Fibroblast of lung (primary cell): ENCODE results near the gene SF1. TPM values are rescaled to one million over a fixed set of nuclear protein-coding genes. Genes with fewer than 3 reads are reported as not detected.

Experiments used
- DNase-seq, 2 donors: peaks; one replicate each; pipeline versions ENCODE4 v3.0.0 to v3.0.0-alpha.2; 2010; ENCODE audit warnings: low read depth in 2 of 2
- H2AFZ ChIP-seq: 2 replicates; pipeline ENCODE4 v1.5.1; 2012; ENCODE audit warnings: low read length, control low read depth, inconsistent platforms
- H3K27ac ChIP-seq: 2 replicates; pipeline ENCODE4 v1.5.1; 2011; ENCODE audit warnings: low read length, control low read depth; ENCODE audit not compliant: insufficient read depth
- H3K27me3 ChIP-seq: 2 replicates; pipeline ENCODE4 v1.5.1; 2011; ENCODE audit warnings: mild to moderate bottlenecking, low read length; ENCODE audit not compliant: control insufficient read depth, insufficient read depth
- H3K36me3 ChIP-seq: 2 replicates; pipeline ENCODE4 v1.5.1; 2011; ENCODE audit warnings: low read length; ENCODE audit not compliant: control insufficient read depth, insufficient read depth
- H3K4me1 ChIP-seq: 2 replicates; pipeline ENCODE4 v1.5.1; 2011; ENCODE audit warnings: low read length; ENCODE audit not compliant: control insufficient read depth, insufficient read depth; ENCODE audit errors: extremely low read depth
- H3K4me2 ChIP-seq: 2 replicates; pipeline ENCODE4 v1.5.1; 2011; ENCODE audit warnings: low read length, control low read depth; ENCODE audit not compliant: insufficient read depth; ENCODE audit errors: extremely low read depth
- H3K4me3 ChIP-seq, 4 experiments: fragments of 200-600 bp in 1 of 4; sonication (generic) in 1 of 4; replicated peaks in 1 of 4; 2 replicates each; pipeline ENCODE4 v1.5.1; 2011 to 2016; ENCODE audit warnings: low read length in 4 of 4, low read depth in 3 of 4, mild to moderate bottlenecking in 3 of 4, control low read depth in 2 of 4, inconsistent platforms in 1 of 4, mixed read lengths in 1 of 4; ENCODE audit not compliant: insufficient read depth in 1 of 4; ENCODE audit errors: control extremely low read depth in 1 of 4
- H3K79me2 ChIP-seq: 2 replicates; pipeline ENCODE4 v1.5.1; 2012; ENCODE audit warnings: mild to moderate bottlenecking, low read length, inconsistent platforms; ENCODE audit not compliant: control insufficient read depth, insufficient read depth
- H3K9ac ChIP-seq: 2 replicates; pipeline ENCODE4 v1.5.1; 2011; ENCODE audit warnings: mild to moderate bottlenecking, low read length, control low read depth; ENCODE audit not compliant: insufficient read depth
- H3K9me3 ChIP-seq: 2 replicates; pipeline ENCODE4 v1.5.1; 2012; ENCODE audit warnings: low read depth, low read length; ENCODE audit not compliant: control insufficient read depth, insufficient read depth
- H4K20me1 ChIP-seq: 2 replicates; pipeline ENCODE4 v1.5.1; 2011; ENCODE audit warnings: low read length; ENCODE audit not compliant: control insufficient read depth, insufficient read depth; ENCODE audit errors: extremely low read depth
- CTCF ChIP-seq, 2 donors: IDR thresholded peaks in 1 of 2; conservative IDR thresholded peaks in 1 of 2; 1 replicate in 1 of 2; 2 replicates in 1 of 2; pipeline ENCODE4 v1.5.1; 2011 to 2012; ENCODE audit warnings: low read length in 2 of 2, control low read depth in 1 of 2, inconsistent platforms in 1 of 2, low read depth in 1 of 2, mild to moderate bottlenecking in 1 of 2
- EZH2 ChIP-seq: IDR thresholded peaks from 2 replicates; pipeline ENCODE4 v1.5.1; 2012; ENCODE audit warnings: low read length, control low read depth, mild to moderate bottlenecking; ENCODE audit errors: missing control alignments
- polyA plus RNA-seq, 2 donors: library from polyadenylated mRNA; depleted of rRNA in 1 of 2; stranded (reverse) in 1 of 2; unstranded in 1 of 2; fragments of >200 nt; gene quantifications; 2 replicates each; pipeline ENCODE4 v1.2.1, GENCODE V29; 2011 to 2012; ENCODE audit warnings: missing spikeins in 1 of 2
- total RNA-seq: library from RNA; depleted of rRNA; stranded (reverse); fragments of >200 nt; gene quantifications from 2 replicates; pipeline ENCODE4 v1.2.1, GENCODE V29; 2014

The SF1 gene
- total and polyA plus RNA-seq, 2 donors (not counting 1 experiment from before 2014, with no cell fraction given): 78.9 to 105 TPM

- H3K4me1 ChIP-seq: peaks cover 6% of the 10 kb centered on the region
- DNase-seq: no peak
- TF ChIP-seq CTCF (conservative IDR thresholded peaks at IDR 0.05 in 1 of 2, IDR thresholded peaks at IDR 0.05 in 1 of 2; ENCODE audit: low read depth in 1 of 2, low read length in 2 of 2) (no peak), EZH2 (no peak)
Measured at GRCh38 chr11:64771861-64772260, 6.5 kb downstream of the SF1 start.

DNA sequence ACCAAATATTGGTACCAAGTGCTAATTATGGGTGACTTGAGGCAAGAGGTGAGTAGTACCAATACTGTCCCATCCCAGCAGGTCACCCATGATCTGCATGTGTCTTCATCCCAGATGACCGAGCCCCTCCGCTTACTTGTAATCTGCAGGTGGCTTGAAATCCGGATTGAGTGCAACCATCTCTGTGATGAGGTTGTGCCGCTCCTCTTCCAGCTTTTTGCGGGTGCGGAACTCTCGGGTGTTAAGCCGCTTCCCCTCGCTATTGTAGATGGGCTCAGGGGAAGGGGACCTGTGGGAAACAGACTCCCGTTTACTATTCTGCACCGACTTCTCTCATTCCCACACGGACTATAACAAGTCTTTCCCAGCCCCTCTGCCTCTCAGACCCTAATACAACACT lies 8.2 kb downstream of the SF1 start:
- no peak for TF ChIP-seq CTCF (conservative IDR thresholded peaks at IDR 0.05 in 1 of 2, IDR thresholded peaks at IDR 0.05 in 1 of 2; ENCODE audit: low read depth in 1 of 2, low read length in 2 of 2)
- no peak for TF ChIP-seq EZH2

More at GRCh38 chr11:64771861-64772260, 6.5 kb downstream of the SF1 start:
- no peak overlapping the region for H3K4me2 ChIP-seq
- no peak overlapping the region for H3K27ac ChIP-seq
- peaks cover 61% of the 10 kb centered on the region for H3K79me2 ChIP-seq
- peaks cover 50% of the 10 kb centered on the region for H3K36me3 ChIP-seq
- no peak overlapping the region for H2AFZ ChIP-seq
- no peaks in the 10 kb centered on the region for H3K27me3 ChIP-seq
- H3K9ac ChIP-seq: no peak overlapping the region
- H4K20me1 ChIP-seq: peaks cover 4% of the 10 kb centered on the region
- H3K4me3 ChIP-seq: no peak overlapping the region
- H3K9me3 ChIP-seq: no peaks in the 10 kb centered on the region

GRCh38 chr11:64769283-64769682 lies 9.1 kb downstream of the SF1 start:
- Histone ChIP-seq H3K36me3 (peaks cover 53% of the 10 kb centered on the region), H2AFZ (no peak overlapping the region), H3K4me1 (peaks cover 2% of the 10 kb centered on the region), H3K4me3 (no peak overlapping the region), H3K4me2 (no peak overlapping the region), H3K27ac (no peak overlapping the region), H3K79me2 (peaks cover 39% of the 10 kb centered on the region), H3K9ac (no peak overlapping the region), H4K20me1 (peaks cover 2% of the 10 kb centered on the region), H3K27me3 (no peaks in the 10 kb centered on the region), H3K9me3 (no peaks in the 10 kb centered on the region)
- DNase-seq: no peak
- TF ChIP-seq CTCF (conservative IDR thresholded peaks at IDR 0.05 in 1 of 2, IDR thresholded peaks at IDR 0.05 in 1 of 2; ENCODE audit: low read depth in 1 of 2, low read length in 2 of 2): no peak
- no peak for TF ChIP-seq EZH2

More for the DNA sequence above, 8.2 kb downstream of the SF1 start:
- no peaks in the 10 kb centered on the region for H3K27me3 ChIP-seq
- no peak overlapping the region for H3K9ac ChIP-seq
- H3K27ac ChIP-seq: no peak overlapping the region
- H3K36me3 ChIP-seq: peaks cover 56% of the 10 kb centered on the region
- H3K79me2 ChIP-seq: peaks cover 47% of the 10 kb centered on the region
- no peak for DNase-seq
- no peak overlapping the region for H3K4me2 ChIP-seq
- no peak overlapping the region for H3K4me3 ChIP-seq
- H2AFZ ChIP-seq: no peak overlapping the region
- no peaks in the 10 kb centered on the region for H3K9me3 ChIP-seq
- peaks cover 2% of the 10 kb centered on the region for H4K20me1 ChIP-seq
- peaks cover 2% of the 10 kb centered on the region for H3K4me1 ChIP-seq
